Activated T-helper 2 cell treated with anti-CD3 and anti-CD28 coated beads, Interferon-gamma antibody, Interleukin-2, Interleukin-4, amounts not matched to agents 10 μg/mL and 5 μg/mL and 100 μg/mL, durations not matched to agents 14 hours and 24 hours and 36 hours (primary cell): ENCODE data around the gene FAM3C. TPM values are rescaled to one million over a fixed set of nuclear protein-coding genes. Genes with fewer than 3 reads are reported as not detected.
A peak's percentile ranks its signal among the peaks of the same experiment; 100 is the strongest.

Source experiments
- DNase-seq: peaks from one replicate; pipeline ENCODE4 v3.0.0; 2021; ENCODE audit warnings: low spot score
- H3K27ac Mint-ChIP-seq: one replicate; pipeline ENCODE4 v1.8.0; 2021; ENCODE audit warnings: mixed read lengths
- H3K27me3 Mint-ChIP-seq: one replicate; pipeline ENCODE4 v1.8.0; 2021; ENCODE audit warnings: low read depth, mixed read lengths
- H3K36me3 Mint-ChIP-seq: one replicate; pipeline ENCODE4 v1.8.0; 2021; ENCODE audit warnings: low read depth, mixed read lengths
- H3K4me1 Mint-ChIP-seq: one replicate; pipeline ENCODE4 v1.8.0; 2021; ENCODE audit warnings: low read depth, mixed read lengths
- H3K4me3 Mint-ChIP-seq: one replicate; pipeline ENCODE4 v1.8.0; 2021; ENCODE audit warnings: low read depth, mild to moderate bottlenecking, moderate library complexity, mixed read lengths
- H3K9me3 Mint-ChIP-seq: one replicate; pipeline ENCODE4 v1.8.0; 2021; ENCODE audit warnings: mixed read lengths
- intact Hi-C: fragments of 100-400 bp; cut with micrococcal nuclease; formaldehyde crosslinking; loops from one replicate; pipeline ENCODE4 v1.15.1; 2023
- total RNA-seq: library from RNA; stranded (reverse); gene quantifications from 2 replicates; pipeline ENCODE4 v1.2.3, GENCODE V29; 2022

The FAM3C gene
- total RNA-seq, 1 donor from 2014 or later, result 57.6 TPM

GRCh38 chr7:121385056-121385799, 10.9 kb downstream of the FAM3C start:
- Mint-ChIP-seq H3K4me3 (no peak overlapping the region), H3K36me3 (peaks cover 51% of the 10 kb centered on the region), H3K27me3 (no peaks in the 10 kb centered on the region), H3K4me1 (peaks cover 69% of the 10 kb centered on the region), H3K9me3 (no peaks in the 10 kb centered on the region), H3K27ac (no peak overlapping the region)
- no peak for DNase-seq
- intact Hi-C loops, result no loop called here

GRCh38 chr7:121384265-121384664, 11.8 kb downstream of the FAM3C start:
- peaks cover 55% of the 10 kb centered on the region for H3K36me3 Mint-ChIP-seq
- intact Hi-C loops, result no loop called here
- no peak overlapping the region for H3K27ac Mint-ChIP-seq
- H3K4me3 Mint-ChIP-seq, result no peak overlapping the region
- no peaks in the 10 kb centered on the region for H3K9me3 Mint-ChIP-seq
- H3K27me3 Mint-ChIP-seq, result no peaks in the 10 kb centered on the region
- peaks cover 65% of the 10 kb centered on the region for H3K4me1 Mint-ChIP-seq
- no peak for DNase-seq

DNA sequence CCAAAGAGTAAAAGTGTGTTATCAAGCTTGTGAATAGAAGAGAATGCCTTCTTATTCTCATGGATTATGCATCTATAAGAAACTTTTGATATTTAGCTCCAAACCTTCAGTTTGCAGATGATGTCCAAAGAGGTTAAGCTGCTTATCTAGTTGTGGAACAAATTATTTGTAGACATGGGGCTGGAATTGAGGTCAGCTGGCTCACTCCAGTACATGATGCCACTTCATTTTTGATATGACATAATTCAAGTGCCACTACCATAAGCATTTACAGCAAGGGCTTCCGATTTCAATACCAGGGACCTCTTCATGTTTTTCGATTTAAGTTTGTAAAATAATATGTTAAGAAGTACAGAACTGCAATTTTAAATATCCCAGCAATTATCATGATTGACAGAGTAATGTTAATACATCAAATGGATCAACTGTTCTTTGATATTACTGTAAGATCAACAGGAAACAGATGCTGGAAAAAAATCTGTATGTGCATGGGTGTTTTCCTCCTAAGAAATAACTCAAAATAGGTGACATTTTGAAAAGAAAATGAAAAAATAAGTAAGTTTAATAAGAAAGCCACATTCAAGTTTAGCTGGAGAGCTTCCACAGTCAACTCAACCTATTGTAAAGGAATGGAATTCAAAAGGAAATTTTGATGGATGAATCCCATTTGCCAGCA, 12.7 kb downstream of the FAM3C start:
- H3K4me3 Mint-ChIP-seq, result no peak overlapping the region
- H3K27me3 Mint-ChIP-seq, result no peaks in the 10 kb centered on the region
- intact Hi-C loops, result no loop called here
- H3K27ac Mint-ChIP-seq, result no peak overlapping the region
- no peaks in the 10 kb centered on the region for H3K9me3 Mint-ChIP-seq
- H3K36me3 Mint-ChIP-seq, result peaks cover 57% of the 10 kb centered on the region
- DNase-seq, result no peak
- peaks cover 57% of the 10 kb centered on the region for H3K4me1 Mint-ChIP-seq

- H3K27ac Mint-ChIP-seq, result no peak overlapping the region
- peaks cover 59% of the 10 kb centered on the region for H3K36me3 Mint-ChIP-seq
- no peaks in the 10 kb centered on the region for H3K9me3 Mint-ChIP-seq
- H3K27me3 Mint-ChIP-seq, result no peaks in the 10 kb centered on the region
- H3K4me1 Mint-ChIP-seq, result peaks cover 54% of the 10 kb centered on the region
- DNase-seq, result no peak
- H3K4me3 Mint-ChIP-seq, result no peak overlapping the region
- intact Hi-C loops, result no loop called here
These were observed 13.6 kb downstream of the FAM3C start for GRCh38 chr7:121382473-121382872.

- H3K4me3 Mint-ChIP-seq, result no peak overlapping the region
- no peak for DNase-seq
- H3K27me3 Mint-ChIP-seq, result no peaks in the 10 kb centered on the region
- no peak overlapping the region for H3K27ac Mint-ChIP-seq
- no peaks in the 10 kb centered on the region for H3K9me3 Mint-ChIP-seq
- intact Hi-C loops, result no loop called here
- peaks cover 50% of the 10 kb centered on the region for H3K4me1 Mint-ChIP-seq
- peaks cover 75% of the 10 kb centered on the region for H3K36me3 Mint-ChIP-seq
These were observed 16.2 kb downstream of the FAM3C start for GRCh38 chr7:121379930-121380329.

GRCh38 chr7:121376979-121377378, 19.1 kb downstream of the FAM3C start:
- intact Hi-C loops, result no loop called here
- Mint-ChIP-seq H3K36me3 (peaks cover 69% of the 10 kb centered on the region), H3K4me3 (no peak overlapping the region), H3K27me3 (no peaks in the 10 kb centered on the region), H3K27ac (no peak overlapping the region), H3K4me1 (peaks cover 45% of the 10 kb centered on the region), H3K9me3 (no peaks in the 10 kb centered on the region)
- no peak for DNase-seq

- intact Hi-C loops, result loop anchor here (2.0 kb wide), 1 partner anchor 94 kb away; no protein-coding TSS in a partner anchor
- Mint-ChIP-seq H3K9me3 (no peaks in the 10 kb centered on the region), H3K4me3 (no peak overlapping the region), H3K27ac (peak overlapping the region; percentile 61), H3K36me3 (peaks cover 72% of the 10 kb centered on the region), H3K27me3 (no peaks in the 10 kb centered on the region), H3K4me1 (peaks cover 55% of the 10 kb centered on the region)
- no peak for DNase-seq
These were observed 22.9 kb downstream of the FAM3C start for GRCh38 chr7:121373177-121373576.

- Mint-ChIP-seq H3K36me3 (peaks cover 75% of the 10 kb centered on the region), H3K4me1 (peaks cover 57% of the 10 kb centered on the region), H3K9me3 (no peaks in the 10 kb centered on the region), H3K27me3 (no peaks in the 10 kb centered on the region), H3K4me3 (peak overlapping the region; percentile 18), H3K27ac (peak overlapping the region; percentile 50)
- DNase-seq, result no peak
- intact Hi-C loops, result loop anchor here (1.0 to 2.0 kb wide), 5 partner anchors 23 to 173 kb away; no protein-coding TSS in a partner anchor
These were observed 23.6 kb downstream of the FAM3C start for GRCh38 chr7:121372376-121373010.

GRCh38 chr7:121371883-121372282, 24.2 kb downstream of the FAM3C start:
- Mint-ChIP-seq H3K36me3 (peaks cover 72% of the 10 kb centered on the region), H3K4me1 (peaks cover 59% of the 10 kb centered on the region), H3K27me3 (no peaks in the 10 kb centered on the region), H3K9me3 (no peaks in the 10 kb centered on the region), H3K4me3 (peak overlapping the region; percentile 54), H3K27ac (peak overlapping the region; percentile 65)
- intact Hi-C loops, result loop anchor here (1.0 to 2.0 kb wide), 5 partner anchors 23 to 173 kb away; no protein-coding TSS in a partner anchor
- DNase-seq, result no peak

GRCh38 chr7:121371367-121371766, 24.7 kb downstream of the FAM3C start:
- H3K4me3 Mint-ChIP-seq, result peak overlapping the region; percentile 54
- H3K36me3 Mint-ChIP-seq, result peaks cover 76% of the 10 kb centered on the region
- no peaks in the 10 kb centered on the region for H3K27me3 Mint-ChIP-seq
- H3K27ac Mint-ChIP-seq, result peak overlapping the region; percentile 65
- no peaks in the 10 kb centered on the region for H3K9me3 Mint-ChIP-seq
- intact Hi-C loops, result no loop called here
- DNase-seq, result no peak
- peaks cover 62% of the 10 kb centered on the region for H3K4me1 Mint-ChIP-seq

- DNase-seq, result no peak
- Mint-ChIP-seq H3K9me3 (no peaks in the 10 kb centered on the region), H3K4me3 (peak overlapping the region; percentile 64), H3K27ac (peak overlapping the region; percentile 84), H3K36me3 (peaks cover 66% of the 10 kb centered on the region), H3K27me3 (no peaks in the 10 kb centered on the region), H3K4me1 (peaks cover 46% of the 10 kb centered on the region)
- intact Hi-C loops, result loop anchor here (1.0 kb wide), 2 partner anchors 27 to 175 kb away; partner anchors contain the start of gene FAM3C
These were observed 26.6 kb downstream of the FAM3C start for GRCh38 chr7:121369462-121369861.

DNA sequence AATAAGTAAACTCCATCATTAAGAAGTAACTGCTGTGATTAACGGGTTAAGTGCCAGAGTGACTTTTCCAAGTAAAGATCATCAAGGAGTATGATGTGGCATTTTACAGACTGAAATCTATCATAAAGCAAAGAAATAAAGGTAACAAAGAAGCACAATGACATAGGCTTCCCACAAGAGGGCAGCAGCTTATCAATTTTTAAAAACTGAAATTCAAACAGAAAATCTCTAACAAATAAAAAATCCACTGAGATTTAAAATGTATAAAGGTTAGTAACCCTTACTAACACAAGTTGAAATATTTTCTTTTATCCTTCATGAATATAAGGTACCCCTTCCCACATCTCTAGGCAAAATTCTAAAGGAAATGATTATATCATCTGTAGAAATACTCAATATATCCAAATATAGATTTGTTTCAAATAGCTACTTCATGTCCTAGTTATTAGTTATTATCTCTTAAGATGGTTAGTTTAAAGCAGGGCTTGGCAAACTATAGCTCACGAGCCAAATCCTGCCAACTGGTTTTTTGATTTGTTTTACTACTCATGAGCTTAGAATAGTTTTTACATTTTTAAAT, 29.2 kb downstream of the FAM3C start:
- peaks cover 36% of the 10 kb centered on the region for H3K4me1 Mint-ChIP-seq
- no peaks in the 10 kb centered on the region for H3K27me3 Mint-ChIP-seq
- intact Hi-C loops, result loop anchor here (1.0 kb wide), 1 partner anchor 180 kb away; no protein-coding TSS in a partner anchor
- no peak for DNase-seq
- no peak overlapping the region for H3K4me3 Mint-ChIP-seq
- no peak overlapping the region for H3K27ac Mint-ChIP-seq
- peaks cover 69% of the 10 kb centered on the region for H3K36me3 Mint-ChIP-seq
- no peaks in the 10 kb centered on the region for H3K9me3 Mint-ChIP-seq
